HepG2 (cell line): ENCODE data around the gene MEIS1. TPM values are rescaled to one million over a fixed set of nuclear protein-coding genes. Genes with fewer than 3 reads are reported as not detected.
A peak's percentile ranks its signal among the peaks of the same experiment; 100 is the strongest.

Experiments used
- FOXP4 ChIP-seq: sonication (generic); formaldehyde crosslinking; IDR thresholded peaks from 2 replicates; pipeline ENCODE4 v1.4.0; 2020; ENCODE audit warnings: missing genetic modification reagents
- GATAD1 ChIP-seq: IDR thresholded peaks from 2 replicates; pipeline ENCODE4 v1.6.1; 2016; ENCODE audit warnings: missing genetic modification reagents, missing compliant biosample characterization
- HDAC6 ChIP-seq: fragments of 200-600 bp; sonication (generic); IDR thresholded peaks from 2 replicates; pipeline ENCODE4 v1.7.0; 2017; ENCODE audit warnings: mild to moderate bottlenecking, antibody characterized with exemption, low read length, low read depth
- HNF4G ChIP-seq, 2 experiments: sonication (generic) in 1 of 2; formaldehyde crosslinking in 1 of 2; IDR thresholded peaks; 2 replicates each; pipeline versions ENCODE4 v1.4.0 to v1.6.1; 2011 to 2020; ENCODE audit warnings: borderline replicate concordance in 2 of 2, low read depth in 2 of 2, mild to moderate bottlenecking in 2 of 2, low read length in 1 of 2, missing genetic modification reagents in 1 of 2, moderate library complexity in 1 of 2
- HNRNPLL ChIP-seq: fragments of 200-400 bp; formaldehyde crosslinking; IDR thresholded peaks from 2 replicates; pipeline ENCODE4 v1.6.1; 2017; ENCODE audit warnings: mild to moderate bottlenecking, low read depth, low read length; ENCODE audit not compliant: poor library complexity, severe bottlenecking
- KDM4B ChIP-seq: sonication (generic); formaldehyde crosslinking; IDR thresholded peaks from 2 replicates; pipeline ENCODE4 v1.4.0; 2020; ENCODE audit warnings: missing genetic modification reagents
- MTA1 ChIP-seq: sonication (generic); formaldehyde crosslinking; IDR thresholded peaks from 2 replicates; pipeline ENCODE4 v1.4.0; 2020; ENCODE audit warnings: missing genetic modification reagents, mild to moderate bottlenecking, borderline replicate concordance
- NFATC3 ChIP-seq: sonication (generic); formaldehyde crosslinking; IDR thresholded peaks from 2 replicates; pipeline ENCODE4 v1.5.1; 2020; ENCODE audit warnings: mild to moderate bottlenecking, missing genetic modification reagents
- RORA ChIP-seq: sonication (generic); formaldehyde crosslinking; IDR thresholded peaks from 2 replicates; pipeline ENCODE4 v1.5.0; 2020; ENCODE audit warnings: mild to moderate bottlenecking, missing genetic modification reagents, moderate library complexity
- TIGD3 ChIP-seq: sonication (generic); formaldehyde crosslinking; IDR thresholded peaks from 2 replicates; pipeline ENCODE4 v1.5.1; 2020; ENCODE audit warnings: mild to moderate bottlenecking, missing genetic modification reagents, borderline replicate concordance
- UBTF ChIP-seq: sonication (generic); formaldehyde crosslinking; IDR thresholded peaks from 2 replicates; pipeline ENCODE4 v1.4.0; 2020; ENCODE audit warnings: mild to moderate bottlenecking, missing genetic modification reagents
- ZBTB44 ChIP-seq: sonication (generic); formaldehyde crosslinking; IDR thresholded peaks from 2 replicates; pipeline ENCODE4 v1.4.0; 2020; ENCODE audit warnings: missing genetic modification reagents
- ZFY ChIP-seq: sonication (generic); formaldehyde crosslinking; IDR thresholded peaks from 2 replicates; pipeline ENCODE4 v1.4.0; 2020; ENCODE audit warnings: missing genetic modification reagents
- ZNF10 ChIP-seq: sonication (generic); formaldehyde crosslinking; IDR thresholded peaks from 2 replicates; pipeline ENCODE4 v1.4.0; 2020; ENCODE audit warnings: mild to moderate bottlenecking, low read depth, missing genetic modification reagents, borderline replicate concordance
- ZNF343 ChIP-seq: sonication (generic); formaldehyde crosslinking; IDR thresholded peaks from 2 replicates; pipeline ENCODE4 v1.4.0; 2020; ENCODE audit warnings: mild to moderate bottlenecking, missing genetic modification reagents
- ZNF768 ChIP-seq: sonication (generic); formaldehyde crosslinking; IDR thresholded peaks from 2 replicates; pipeline ENCODE4 v1.4.0; 2020; ENCODE audit warnings: missing genetic modification reagents
- ZNF800 ChIP-seq: sonication (generic); formaldehyde crosslinking; IDR thresholded peaks from 2 replicates; pipeline ENCODE4 v1.4.0; 2020; ENCODE audit warnings: missing genetic modification reagents
- ZNF891 ChIP-seq: sonication (generic); formaldehyde crosslinking; IDR thresholded peaks from 2 replicates; pipeline ENCODE4 v1.5.0; 2020; ENCODE audit warnings: mild to moderate bottlenecking, missing genetic modification reagents
- ZSCAN21 ChIP-seq: sonication (generic); formaldehyde crosslinking; IDR thresholded peaks from 2 replicates; pipeline ENCODE4 v1.8.0; 2022; ENCODE audit warnings: mild to moderate bottlenecking, missing genetic modification reagents, moderate library complexity, borderline replicate concordance
- polyA plus RNA-seq, 8 experiments: library from polyadenylated mRNA; depleted of rRNA in 3 of 8; stranded (reverse) in 7 of 8; unstranded in 1 of 8; fragments of >200 nt; fragmentation: Illumina TruSeq in 4 of 8; extraction: Trizol in 4 of 8; gene quantifications; 2 replicates each; pipeline versions ENCODE4 v1.2.1 to v1.2.3, GENCODE V29; 2011 to 2016; ENCODE audit warnings: low read depth in 4 of 8, missing spikeins in 1 of 8, mixed read lengths in 1 of 8; ENCODE audit not compliant: insufficient read depth in 1 of 8
- total RNA-seq, 5 experiments: library from RNA; depleted of rRNA; stranded (reverse); fragments of >200 nt; fragmentation: Illumina TruSeq; extraction: Trizol; gene quantifications; 2 replicates each; pipeline ENCODE4 v1.2.3, GENCODE V29; 2016; ENCODE audit warnings: low read depth in 1 of 5

Gene MEIS1
- total and polyA plus RNA-seq, 2 of the 13 experiments (the other 11 are each of a cell fraction or from before 2014, with no cell fraction given): 3.8 to 6.0 TPM

GRCh38 chr2:66433945-66434678, 813 bp upstream of the MEIS1 start (continued):
- TF ChIP-seq ZNF10 (CRISPR knock-in tag): no peak
- no peak for TF ChIP-seq RORA
- no peak for TF ChIP-seq ZBTB44 (CRISPR knock-in tag)
- TF ChIP-seq ZNF800 (CRISPR knock-in tag): peak; percentile 96
- TF ChIP-seq ZFY (CRISPR knock-in tag): peak; percentile 9; the same call in 1 of the 2 replicates
- TF ChIP-seq HNRNPLL: peak; percentile 59
- no peak for TF ChIP-seq GATAD1
- peak; percentile 28; the same call in 1 of the 2 replicates for TF ChIP-seq MTA1
- no peak for TF ChIP-seq TIGD3 (CRISPR knock-in tag)
- peak; percentile 66; the same call in 1 of the 2 replicates for TF ChIP-seq UBTF (CRISPR knock-in tag)
- TF ChIP-seq HNF4G (IDR thresholded peaks at IDR 0.05; ENCODE audit: borderline replicate concordance, low read depth, low read length): no peak
- TF ChIP-seq HNF4G (CRISPR knock-in tag; IDR thresholded peaks at IDR 0.05; ENCODE audit: borderline replicate concordance, low read depth): no peak
- peak; percentile 72 for TF ChIP-seq FOXP4 (CRISPR knock-in tag)
- TF ChIP-seq ZSCAN21 (CRISPR knock-in tag): 0 out of 2 replicates have a peak, but pooled peaks have one; percentile 19
- TF ChIP-seq NFATC3 (CRISPR knock-in tag): no peak
- no peak for TF ChIP-seq KDM4B
- 0 out of 2 replicates have a peak, but pooled peaks have one; percentile 46 for TF ChIP-seq ZNF891 (CRISPR knock-in tag)
- TF ChIP-seq HDAC6: peak; percentile 50; the same call in 1 of the 2 replicates
- TF ChIP-seq ZNF343 (CRISPR knock-in tag): no peak
- TF ChIP-seq ZNF768 (CRISPR knock-in tag): 0 out of 2 replicates have a peak, but pooled peaks have one; percentile 31
